Uterus (tissue), 2 donors: Measurements from ENCODE around the gene CDCA4.

Source experiments
- POLR2A ChIP-seq, 2 donors: fragments of 450-650 bp; IDR thresholded peaks; one replicate each; pipeline ENCODE4 v1.6.1; 2016; ENCODE audit warnings: antibody characterized with exemption in 2 of 2, mild to moderate bottlenecking in 1 of 2, moderate library complexity in 1 of 2
- TF ChIP-seq, protein P1 (sequence below), 4 experiments: fragments of 200-600 bp in 2 of 4; fragments of 450-650 bp in 2 of 4; sonication (generic) in 2 of 4; IDR thresholded peaks; one replicate each; pipeline ENCODE4 v1.5.1; 2016 to 2019; ENCODE audit warnings: antibody characterized with exemption in 4 of 4, mild to moderate bottlenecking in 2 of 4, moderate library complexity in 1 of 4

DNA sequence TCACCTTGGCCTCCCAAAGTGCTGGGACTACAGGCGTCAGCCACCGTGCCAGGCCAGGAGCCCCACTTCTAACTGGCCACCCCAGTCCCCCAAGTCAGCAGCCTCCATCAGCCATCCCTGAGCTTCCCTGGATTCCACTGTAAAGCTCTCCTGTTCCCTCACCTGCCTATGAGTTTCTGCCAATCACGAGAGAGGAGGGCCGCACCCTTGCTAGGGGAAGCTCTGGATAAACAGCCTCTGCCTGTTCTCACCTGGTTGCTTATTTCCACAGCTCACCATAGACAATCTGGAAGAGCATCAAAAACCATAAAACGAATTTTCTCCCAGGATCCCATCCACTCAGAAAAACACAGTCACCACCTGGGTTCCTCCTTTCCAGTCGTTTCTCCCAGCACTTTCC is 5.0 kb downstream of the CDCA4 start:
- TF ChIP-seq, protein P1, sequence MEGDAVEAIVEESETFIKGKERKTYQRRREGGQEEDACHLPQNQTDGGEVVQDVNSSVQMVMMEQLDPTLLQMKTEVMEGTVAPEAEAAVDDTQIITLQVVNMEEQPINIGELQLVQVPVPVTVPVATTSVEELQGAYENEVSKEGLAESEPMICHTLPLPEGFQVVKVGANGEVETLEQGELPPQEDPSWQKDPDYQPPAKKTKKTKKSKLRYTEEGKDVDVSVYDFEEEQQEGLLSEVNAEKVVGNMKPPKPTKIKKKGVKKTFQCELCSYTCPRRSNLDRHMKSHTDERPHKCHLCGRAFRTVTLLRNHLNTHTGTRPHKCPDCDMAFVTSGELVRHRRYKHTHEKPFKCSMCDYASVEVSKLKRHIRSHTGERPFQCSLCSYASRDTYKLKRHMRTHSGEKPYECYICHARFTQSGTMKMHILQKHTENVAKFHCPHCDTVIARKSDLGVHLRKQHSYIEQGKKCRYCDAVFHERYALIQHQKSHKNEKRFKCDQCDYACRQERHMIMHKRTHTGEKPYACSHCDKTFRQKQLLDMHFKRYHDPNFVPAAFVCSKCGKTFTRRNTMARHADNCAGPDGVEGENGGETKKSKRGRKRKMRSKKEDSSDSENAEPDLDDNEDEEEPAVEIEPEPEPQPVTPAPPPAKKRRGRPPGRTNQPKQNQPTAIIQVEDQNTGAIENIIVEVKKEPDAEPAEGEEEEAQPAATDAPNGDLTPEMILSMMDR (IDR thresholded peaks at IDR 0.05), result no peak
- no peak for TF ChIP-seq POLR2A (IDR thresholded peaks at IDR 0.05)
